Transverse colon (tissue), 4 donors: ENCODE results near the gene DIP2A. TPM values are rescaled to one million over a fixed set of nuclear protein-coding genes. Genes with fewer than 3 reads are reported as not detected.
"Not testable (repeated sequence)": the region's sequence is repeated elsewhere in the genome, so short reads cannot be mapped to it uniquely, and the experiment has no call there.

Source experiments
- DNase-seq: peaks from one replicate; pipeline ENCODE4 v3.0.0-alpha.2; 2019
- H3K27ac ChIP-seq, 4 donors: fragments of 200-600 bp; sonication (generic); 2 replicates each; pipeline ENCODE4 v1.5.1; 2016 to 2018; ENCODE audit warnings: inconsistent platforms in 4 of 4
- H3K27me3 ChIP-seq: fragments of 200-600 bp; sonication (generic); 2 replicates; pipeline ENCODE4 v1.5.1; 2017; ENCODE audit warnings: inconsistent platforms
- H3K36me3 ChIP-seq, 4 donors: fragments of 200-600 bp; sonication (generic); 2 replicates each; pipeline ENCODE4 v1.5.1; 2017 to 2019; ENCODE audit warnings: inconsistent platforms in 4 of 4
- H3K4me1 ChIP-seq, 4 donors: fragments of 200-600 bp; sonication (generic); 2 replicates each; pipeline ENCODE4 v1.5.1; 2017 to 2020; ENCODE audit warnings: inconsistent platforms in 4 of 4
- H3K4me3 ChIP-seq, 4 donors: fragments of 200-600 bp; sonication (generic); 1 replicate in 1 of 4; 2 replicates in 3 of 4; pipeline versions ENCODE4 v1.5.1 to v1.6.1; 2017 to 2019; ENCODE audit warnings: inconsistent platforms in 4 of 4
- H3K9me3 ChIP-seq, 2 donors: fragments of 200-600 bp; sonication (generic); 2 replicates each; pipeline ENCODE4 v1.5.1; 2017 to 2019; ENCODE audit warnings: inconsistent platforms in 2 of 2
- CTCF ChIP-seq, 5 experiments: fragments of 200-600 bp in 3 of 5; fragments of 450-650 bp in 2 of 5; sonication (generic) in 3 of 5; IDR thresholded peaks; 1 replicate in 2 of 5; 2 replicates in 3 of 5; pipeline ENCODE4 v1.5.1; 2016 to 2017; ENCODE audit warnings: antibody characterized with exemption in 5 of 5, inconsistent platforms in 3 of 5, mild to moderate bottlenecking in 2 of 5, moderate library complexity in 1 of 5
- EP300 ChIP-seq: sonication (generic); formaldehyde crosslinking; IDR thresholded peaks from one replicate; pipeline ENCODE4 v1.6.1; 2017; ENCODE audit warnings: antibody characterized with exemption, low read depth
- POLR2A ChIP-seq: fragments of 450-650 bp; IDR thresholded peaks from one replicate; pipeline ENCODE4 v1.6.1; 2016; ENCODE audit warnings: antibody characterized with exemption, mild to moderate bottlenecking, moderate library complexity
- POLR2AphosphoS5 ChIP-seq, 3 donors: sonication (generic); formaldehyde crosslinking; IDR thresholded peaks; one replicate each; pipeline ENCODE4 v1.6.1; 2016; ENCODE audit warnings: antibody characterized with exemption in 3 of 3
- WGBS, 2 donors: methylation state at CpG; one replicate each; pipeline ENCODE4 v1.1.5; 2018; ENCODE audit warnings: low coverage in 1 of 2; 5-methylcytosine and 5-hydroxymethylcytosine counted together
- in situ Hi-C, 4 donors: fragments of 200-750 bp; cut with MboI; loops; one replicate each; pipeline versions ENCODE4 v1.15.0 to v1.15.1; 2017; ENCODE audit warnings: low sequenced_read_pairs in 3 of 4, low pct_ligation_motif_present in 1 of 4, low pct_unique_long_range_greater_than_20kb in 1 of 4
- intact Hi-C: fragments of 100-400 bp; cut with DNase I; formaldehyde crosslinking; loops from one replicate; pipeline ENCODE4 v1.15.1; 2023; ENCODE audit warnings: low total_unique reads
- total RNA-seq, 4 donors: library from RNA; depleted of rRNA; stranded (reverse); fragments of >200 nt; gene quantifications; one replicate each; pipeline ENCODE4 v1.1.0, GENCODE V29; 2016

Gene DIP2A
- total RNA-seq, 4 donors from 2014 or later, result 68.8 to 121 (median 92.9) TPM

GRCh38 chr21:46516068-46516467 is 57.4 kb downstream of the DIP2A start:
- H3K36me3 ChIP-seq, result peaks cover 0 to 31% (median 9%) of the 10 kb centered on the region in 4 donors
- in situ Hi-C loops, result no loop called here
- TF ChIP-seq POLR2A, result no peak
- no peaks in the 10 kb centered on the region for H3K9me3 ChIP-seq
- intact Hi-C loops, result no loop called here
- WGBS, 2 donors, result 94 to 98% methylated on average over 2 of the region's 2 CpGs
- peaks cover 0 to 12% (median 5%) of the 10 kb centered on the region in 4 donors for H3K4me1 ChIP-seq
- H3K27ac ChIP-seq, result no peak overlapping the region
- no peak overlapping the region for H3K4me3 ChIP-seq
- no peak for DNase-seq
- H3K27me3 ChIP-seq, result no peaks in the 10 kb centered on the region

GRCh38 chr21:46517361-46517760 is 58.7 kb downstream of the DIP2A start:
- Histone ChIP-seq H3K27ac (no peak overlapping the region), H3K9me3 (no peaks in the 10 kb centered on the region), H3K4me1 (peaks cover 0 to 12% (median 5%) of the 10 kb centered on the region in 4 donors), H3K4me3 (no peak overlapping the region), H3K36me3 (peaks cover 0 to 22% (median 3%) of the 10 kb centered on the region in 4 donors), H3K27me3 (no peaks in the 10 kb centered on the region)
- no peak for DNase-seq
- WGBS, 2 donors, result 82% methylated on average over 6 of the region's 6 CpGs; no CpG with 5 or more reads in 1 of the 2 donors
- TF ChIP-seq POLR2A (no peak), EP300 (no peak)
- intact Hi-C loops (no loop called here), in situ Hi-C loops (no loop called here)

- H3K27ac ChIP-seq, result no peak overlapping the region
- in situ Hi-C loops, result no loop called here
- H3K9me3 ChIP-seq, result no peaks in the 10 kb centered on the region
- no peaks in the 10 kb centered on the region for H3K27me3 ChIP-seq
- intact Hi-C loops, result no loop called here
- no peak for DNase-seq
- peaks cover 0 to 12% (median 5%) of the 10 kb centered on the region in 4 donors for H3K4me1 ChIP-seq
- peaks cover 0 to 17% (median 0%) of the 10 kb centered on the region in 4 donors for H3K36me3 ChIP-seq
- H3K4me3 ChIP-seq, result no peak overlapping the region
- TF ChIP-seq CTCF (IDR thresholded peaks at IDR 0.05) (no peak), EP300 (no peak), POLR2AphosphoS5 (IDR thresholded peaks at IDR 0.05) (no peak), POLR2A (no peak)
- 65 to 92% methylated on average over 4 of the region's 4 CpGs for WGBS, 2 donors
These were observed 60.4 kb downstream of the DIP2A start for GRCh38 chr21:46518983-46519583.

- DNase-seq, in situ Hi-C loops, H3K27me3 ChIP-seq, H3K9me3 ChIP-seq, H3K4me1 ChIP-seq, H3K4me3 ChIP-seq, intact Hi-C loops, H3K27ac ChIP-seq: not testable (repeated sequence)
- H3K36me3 ChIP-seq, result peaks cover 0 to 29% (median 7%) of the 10 kb centered on the region in 4 donors
- 83 to 86% methylated on average over 5 to 8 of the region's 8 CpGs for WGBS, 2 donors
These were observed 68.7 kb downstream of the DIP2A start for GRCh38 chr21:46527393-46527792.

- intact Hi-C loops (no loop called here), in situ Hi-C loops (no loop called here)
- H3K27me3 ChIP-seq, result no peaks in the 10 kb centered on the region
- 94 to 100% methylated on average over 1 to 4 of the region's 4 CpGs for WGBS, 2 donors
- peaks cover 0 to 29% (median 9%) of the 10 kb centered on the region in 4 donors for H3K36me3 ChIP-seq
- H3K9me3 ChIP-seq, result no peaks in the 10 kb centered on the region
- TF ChIP-seq POLR2AphosphoS5 (IDR thresholded peaks at IDR 0.05), result no peak
- no peak for TF ChIP-seq CTCF (IDR thresholded peaks at IDR 0.05)
- TF ChIP-seq POLR2A, result no peak
- no peak for TF ChIP-seq EP300
- no peak overlapping the region for H3K27ac ChIP-seq
- H3K4me3 ChIP-seq, result no peak overlapping the region
- no peaks in the 10 kb centered on the region for H3K4me1 ChIP-seq
- no peak for DNase-seq
These were observed 69.1 kb downstream of the DIP2A start for GRCh38 chr21:46527801-46528200.
